ENCODE results near the gene STK11.
A peak's percentile ranks its signal among the peaks of the same experiment; 100 is the strongest.

The STK11 gene

DNA sequence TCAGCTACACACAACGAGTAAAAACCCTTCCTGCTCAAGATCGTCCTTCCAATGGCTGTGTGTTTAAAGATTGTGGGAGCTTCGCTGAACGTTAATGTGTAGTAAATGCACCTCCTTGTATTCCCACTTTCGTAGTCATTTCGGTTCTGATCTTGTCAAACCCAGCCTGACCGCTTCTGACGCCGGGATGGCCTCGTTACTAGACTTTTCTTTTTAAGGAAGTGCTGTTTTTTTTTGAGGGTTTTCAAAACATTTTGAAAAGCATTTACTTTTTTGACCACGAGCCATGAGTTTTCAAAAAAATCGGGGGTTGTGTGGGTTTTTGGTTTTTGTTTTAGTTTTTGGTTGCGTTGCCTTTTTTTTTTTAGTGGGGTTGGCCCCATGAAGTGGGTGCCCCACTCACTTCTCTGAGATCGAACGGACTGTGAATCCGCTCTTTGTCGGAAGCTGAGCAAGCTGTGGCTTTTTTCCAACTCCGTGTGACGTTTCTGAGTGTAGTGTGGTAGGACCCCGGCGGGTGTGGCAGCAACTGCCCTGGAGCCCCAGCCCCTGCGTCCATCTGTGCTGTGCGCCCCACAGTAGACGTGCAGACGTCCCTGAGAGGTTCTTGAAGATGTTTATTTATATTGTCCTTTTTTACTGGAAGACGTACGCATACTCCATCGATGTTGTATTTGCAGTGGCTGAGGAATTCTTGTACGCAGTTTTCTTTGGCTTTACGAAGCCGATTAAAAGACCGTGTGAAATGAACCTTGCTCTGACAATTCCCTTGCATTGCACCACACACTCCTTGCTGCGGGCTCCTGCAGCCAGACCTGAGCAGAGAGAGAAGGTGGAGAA lies 67.1 kb downstream of the STK11 start:
- H3K4me1 ChIP-seq (ENCODE audit: control insufficient read depth in 2 of 2, insufficient read depth in 1 of 2, low read depth in 1 of 2, low read length in 2 of 2), result peaks cover 33 to 40% of the 10 kb centered on the region in 2 donors

DNA sequence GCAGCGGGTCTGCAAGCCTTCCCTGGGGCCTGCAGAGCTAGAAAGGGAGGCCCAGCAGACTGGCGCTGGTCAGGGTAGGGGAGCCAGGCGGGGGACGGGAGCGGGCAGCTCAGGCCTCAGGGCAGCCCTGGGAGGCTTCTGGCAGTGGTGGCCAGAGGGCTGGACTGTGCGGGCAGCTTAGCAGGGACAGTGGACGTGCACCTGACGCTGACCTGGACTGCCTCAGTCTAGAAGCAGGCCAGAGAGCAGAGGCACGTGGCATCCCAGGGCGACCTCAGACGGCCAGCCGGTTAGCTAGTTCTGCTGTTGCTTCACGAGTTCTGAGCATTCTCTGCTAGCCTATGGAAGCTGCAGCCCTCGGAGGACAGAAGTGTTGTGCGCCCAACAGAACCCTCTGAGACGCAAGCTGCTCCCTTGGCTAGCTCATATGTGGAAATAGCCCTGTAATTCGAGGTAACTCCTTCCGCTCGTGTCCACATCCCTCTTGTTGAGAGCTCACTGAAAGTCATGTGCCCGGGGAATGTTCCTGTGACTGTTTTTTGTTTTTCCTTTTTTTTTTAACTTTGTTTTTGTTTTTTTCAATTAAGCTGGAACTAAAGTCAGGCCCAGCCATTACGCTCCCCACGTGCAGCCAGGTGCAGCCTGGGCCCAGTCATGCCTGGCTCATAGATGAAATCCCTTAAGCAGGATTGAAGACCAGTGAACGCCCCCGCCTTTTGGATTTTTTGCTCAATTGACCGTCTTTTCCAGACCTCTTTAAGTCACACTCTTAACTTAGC lies 67.9 kb downstream of the STK11 start:
- H2BK120ac ChIP-seq (ENCODE audit: low read depth, low read length), result no peak overlapping the region
- no peaks in the 10 kb centered on the region for H3K9me3 ChIP-seq (replicated peaks in 1 of 2; ENCODE audit: control insufficient read depth in 2 of 2, insufficient read depth in 1 of 2, low read depth in 1 of 2, low read length in 2 of 2)
- no peak for DNase-seq (ENCODE audit: low spot score)
- peaks cover 43 to 69% of the 10 kb centered on the region in 2 donors for H3K36me3 ChIP-seq (replicated peaks in 1 of 2; ENCODE audit: control insufficient read depth in 2 of 2, insufficient read depth in 2 of 2, low read length in 2 of 2)
- H2AK5ac ChIP-seq (ENCODE audit: low read depth, low read length), result no peak overlapping the region
- no peak overlapping the region for H3K4ac ChIP-seq (ENCODE audit: low read length)
- H4K8ac ChIP-seq (ENCODE audit: low read depth, low read length), result no peak overlapping the region
- peaks cover 18% of the 10 kb centered on the region for H3K79me1 ChIP-seq (ENCODE audit: low read depth, low read length)
- H3K14ac ChIP-seq (ENCODE audit: low read length), result no peak overlapping the region
- no peak overlapping the region for H2BK15ac ChIP-seq (ENCODE audit: low read length)
- H3K27ac ChIP-seq (replicated peaks; ENCODE audit: low read length), result peak overlapping the region; percentile 100
- no peak overlapping the region for H3K4me2 ChIP-seq (ENCODE audit: insufficient read depth, low read length, poor library complexity, severe bottlenecking)
- H2BK12ac ChIP-seq (ENCODE audit: low read length), result no peak overlapping the region
- H3K23ac ChIP-seq (ENCODE audit: low read depth, low read length, poor library complexity), result peak overlapping the region; percentile 99
- H3K9ac ChIP-seq (ENCODE audit: low read depth, low read length, poor library complexity), result no peak overlapping the region
- no peak overlapping the region for H2BK5ac ChIP-seq (ENCODE audit: low read length)
- H3K27me3 ChIP-seq (ENCODE audit: control insufficient read depth in 3 of 3, insufficient read depth in 3 of 3, low read depth in 1 of 3, low read length in 3 of 3), result no peaks in the 10 kb centered on the region
- H4K91ac ChIP-seq (ENCODE audit: low read depth, low read length, poor library complexity), result no peak overlapping the region
- H3K4me3 ChIP-seq (ENCODE audit: low read length in 2 of 2), result no peak overlapping the region
- no peak overlapping the region for H2AFZ ChIP-seq (ENCODE audit: low read length)
- no CpG with 5 or more reads among the region's 25 CpGs for WGBS, 2 donors (ENCODE audit: extremely low coverage in 2 of 2, insufficient read length in 2 of 2, insufficient replicate concordance in 1 of 2)
- H3K18ac ChIP-seq (ENCODE audit: low read length), result no peak overlapping the region
- peaks cover 26 to 32% of the 10 kb centered on the region in 2 donors for H3K4me1 ChIP-seq (ENCODE audit: control insufficient read depth in 2 of 2, insufficient read depth in 1 of 2, low read depth in 1 of 2, low read length in 2 of 2)

More for the DNA sequence above, 67.1 kb downstream of the STK11 start:
- Histone ChIP-seq H3K27me3 (ENCODE audit: control insufficient read depth in 3 of 3, insufficient read depth in 3 of 3, low read depth in 1 of 3, low read length in 3 of 3) (no peaks in the 10 kb centered on the region), H3K4ac (ENCODE audit: low read length) (no peak overlapping the region), H3K36me3 (replicated peaks in 1 of 2; ENCODE audit: control insufficient read depth in 2 of 2, insufficient read depth in 2 of 2, low read length in 2 of 2) (peaks cover 43 to 66% of the 10 kb centered on the region in 2 donors), H3K27ac (replicated peaks; ENCODE audit: low read length) (no peak overlapping the region), H2BK120ac (ENCODE audit: low read depth, low read length) (no peak overlapping the region), H2BK5ac (ENCODE audit: low read length) (no peak overlapping the region), H3K79me1 (ENCODE audit: low read depth, low read length) (peaks cover 15% of the 10 kb centered on the region), H3K18ac (ENCODE audit: low read length) (no peak overlapping the region), H2AK5ac (ENCODE audit: low read depth, low read length) (no peak overlapping the region), H3K9ac (ENCODE audit: low read depth, low read length, poor library complexity) (peak overlapping the region; percentile 2), H3K4me2 (ENCODE audit: insufficient read depth, low read length, poor library complexity, severe bottlenecking) (no peak overlapping the region), H2BK15ac (ENCODE audit: low read length) (no peak overlapping the region), H2AFZ (ENCODE audit: low read length) (no peak overlapping the region), H2BK12ac (ENCODE audit: low read length) (no peak overlapping the region), H4K91ac (ENCODE audit: low read depth, low read length, poor library complexity) (no peak overlapping the region), H3K4me3 (ENCODE audit: low read length in 2 of 2) (no peak overlapping the region), H3K9me3 (replicated peaks in 1 of 2; ENCODE audit: control insufficient read depth in 2 of 2, insufficient read depth in 1 of 2, low read depth in 1 of 2, low read length in 2 of 2) (no peaks in the 10 kb centered on the region), H3K23ac (ENCODE audit: low read depth, low read length, poor library complexity) (no peak overlapping the region), H4K8ac (ENCODE audit: low read depth, low read length) (no peak overlapping the region), H3K14ac (ENCODE audit: low read length) (no peak overlapping the region)
- no CpG with 5 or more reads among the region's 33 CpGs for WGBS, 2 donors (ENCODE audit: extremely low coverage in 2 of 2, insufficient read length in 2 of 2, insufficient replicate concordance in 1 of 2)
- no peak for DNase-seq (ENCODE audit: low spot score)

DNA sequence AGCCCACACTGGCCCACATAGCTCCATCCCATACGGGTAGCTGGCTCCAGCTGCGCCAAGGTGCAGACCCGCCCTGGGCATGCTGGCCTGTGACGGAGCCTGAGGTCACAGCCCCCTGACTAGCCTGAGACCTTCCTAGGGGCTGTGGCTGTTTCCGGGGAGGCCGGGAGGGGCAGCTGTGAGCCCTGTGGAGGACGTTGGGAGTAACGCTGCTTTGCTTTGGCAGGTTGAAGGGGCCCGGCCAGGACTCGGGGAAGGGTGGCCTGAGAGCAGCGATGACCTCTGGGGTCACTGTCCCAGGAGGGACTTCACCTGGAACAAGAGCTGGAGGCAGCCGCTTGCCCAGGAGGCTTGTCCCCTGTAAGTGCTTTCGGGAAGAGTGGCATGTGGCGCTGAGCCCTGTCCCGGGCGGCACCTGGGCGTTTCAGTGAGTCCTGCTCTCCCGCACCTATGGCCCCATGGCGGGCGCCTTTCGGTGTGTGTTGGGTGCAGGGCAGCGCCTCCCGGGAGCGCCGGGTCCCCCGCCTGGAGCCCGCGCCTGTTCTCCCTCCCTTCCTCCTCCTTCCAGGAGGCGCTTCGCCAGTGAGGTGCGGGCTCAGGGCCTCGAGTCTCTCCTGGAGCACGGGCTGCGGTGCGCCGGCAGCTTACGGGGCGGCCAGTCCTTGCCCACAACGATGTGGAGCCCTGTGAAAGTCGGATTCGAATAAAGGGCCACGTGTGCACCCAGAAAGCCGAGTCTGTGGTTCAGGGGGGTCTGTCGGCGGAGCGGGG lies 68.7 kb downstream of the STK11 start:
- peaks cover 22 to 28% of the 10 kb centered on the region in 2 donors for H3K4me1 ChIP-seq (ENCODE audit: control insufficient read depth in 2 of 2, insufficient read depth in 1 of 2, low read depth in 1 of 2, low read length in 2 of 2)
- H3K9ac ChIP-seq (ENCODE audit: low read depth, low read length, poor library complexity), result peak overlapping the region; percentile 51
- H2AFZ ChIP-seq (ENCODE audit: low read length), result no peak overlapping the region
- WGBS, 2 donors (ENCODE audit: extremely low coverage in 2 of 2, insufficient read length in 2 of 2, insufficient replicate concordance in 1 of 2), result no CpG with 5 or more reads among the region's 46 CpGs
- no peaks in the 10 kb centered on the region for H3K27me3 ChIP-seq (ENCODE audit: control insufficient read depth in 3 of 3, insufficient read depth in 3 of 3, low read depth in 1 of 3, low read length in 3 of 3)
- peak overlapping the region; percentile 60 for H3K4me2 ChIP-seq (ENCODE audit: insufficient read depth, low read length, poor library complexity, severe bottlenecking)
- peaks cover 18% of the 10 kb centered on the region for H3K79me1 ChIP-seq (ENCODE audit: low read depth, low read length)
- no peaks in the 10 kb centered on the region for H3K9me3 ChIP-seq (replicated peaks in 1 of 2; ENCODE audit: control insufficient read depth in 2 of 2, insufficient read depth in 1 of 2, low read depth in 1 of 2, low read length in 2 of 2)
- H3K4ac ChIP-seq (ENCODE audit: low read length), result no peak overlapping the region
- H3K14ac ChIP-seq (ENCODE audit: low read length), result no peak overlapping the region
- no peak overlapping the region for H2BK15ac ChIP-seq (ENCODE audit: low read length)
- H3K18ac ChIP-seq (ENCODE audit: low read length), result peak overlapping the region; percentile 83
- H2BK12ac ChIP-seq (ENCODE audit: low read length), result no peak overlapping the region
- no peak for DNase-seq (ENCODE audit: low spot score)
- no peak overlapping the region for H4K8ac ChIP-seq (ENCODE audit: low read depth, low read length)
- peak overlapping the region; percentile 99 for H2BK5ac ChIP-seq (ENCODE audit: low read length)
- peak overlapping the region; percentile 100 for H3K27ac ChIP-seq (replicated peaks; ENCODE audit: low read length)
- peak overlapping the region; percentile 99 for H3K23ac ChIP-seq (ENCODE audit: low read depth, low read length, poor library complexity)
- H2AK5ac ChIP-seq (ENCODE audit: low read depth, low read length), result peak overlapping the region; percentile 82
- H3K4me3 ChIP-seq (ENCODE audit: low read length in 2 of 2), result peak overlapping the region in 1 of 2 donors; percentile 77
- no peak overlapping the region for H2BK120ac ChIP-seq (ENCODE audit: low read depth, low read length)
- H3K36me3 ChIP-seq (replicated peaks in 1 of 2; ENCODE audit: control insufficient read depth in 2 of 2, insufficient read depth in 2 of 2, low read length in 2 of 2), result peaks cover 48 to 77% of the 10 kb centered on the region in 2 donors
- H4K91ac ChIP-seq (ENCODE audit: low read depth, low read length, poor library complexity), result peak overlapping the region; percentile 54

All from neuronal stem cell (in vitro differentiated cells).